NCI-H510A treated with DMSO at 0.1 percent for 48 hours (cell line): ENCODE results near the gene RAD51.

Experiments
- DNase-seq: peaks from one replicate; lab custom pipeline; 2025; lab: John Stamatoyannopoulos, UW

RAD51 gene

GRCh38 chr15:40762919-40763800 is 68.2 kb downstream of the RAD51 start:
- peak; percentile 80 for DNase-seq

- DNase-seq: peak; percentile 13
These were observed 69.0 kb downstream of the RAD51 start, which contains the start of gene GCHFR for GRCh38 chr15:40763801-40764628. Gene GCHFR, plus strand, starts transcription at chr15:40764068. Its CDS starts 113 bp downstream, at chr15:40764181.

GRCh38 chr15:40764629-40765103 is 69.7 kb downstream of the RAD51 start:
- no peak for DNase-seq

DNA sequence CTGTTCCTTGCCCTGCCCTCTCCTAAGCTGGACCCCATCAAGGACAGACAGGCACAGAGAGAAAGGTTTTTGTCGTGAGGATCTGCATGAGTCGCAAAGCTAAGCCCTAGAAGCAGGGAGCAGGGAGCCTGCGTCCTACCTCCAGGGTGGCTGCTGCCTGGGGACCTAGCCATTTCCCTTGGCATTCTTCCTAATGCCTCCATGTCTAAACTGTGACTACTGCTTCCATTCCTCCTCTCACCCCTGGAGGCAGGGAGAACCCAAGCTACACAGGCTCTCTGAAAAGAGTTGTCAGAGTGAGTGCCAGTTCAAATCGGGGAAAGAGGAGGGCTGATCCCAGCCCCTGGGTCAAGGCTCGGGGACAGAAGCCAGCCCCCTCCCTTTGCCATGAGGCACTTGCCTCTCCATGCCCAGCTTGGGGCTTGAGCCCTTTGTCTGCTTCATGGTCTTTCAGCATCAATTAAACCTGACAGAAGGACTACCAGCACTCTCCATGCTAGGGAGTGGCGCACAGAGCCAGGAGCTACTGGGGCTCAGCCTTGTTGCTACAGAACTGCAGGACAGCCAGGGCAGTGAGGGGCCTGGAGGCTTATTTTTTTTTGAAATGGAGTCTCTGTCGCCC is 71.3 kb downstream of the RAD51 start:
- no peak for DNase-seq

GRCh38 chr15:40766906-40767837 is 72.2 kb downstream of the RAD51 start:
- peak; percentile 7 for DNase-seq

DNA sequence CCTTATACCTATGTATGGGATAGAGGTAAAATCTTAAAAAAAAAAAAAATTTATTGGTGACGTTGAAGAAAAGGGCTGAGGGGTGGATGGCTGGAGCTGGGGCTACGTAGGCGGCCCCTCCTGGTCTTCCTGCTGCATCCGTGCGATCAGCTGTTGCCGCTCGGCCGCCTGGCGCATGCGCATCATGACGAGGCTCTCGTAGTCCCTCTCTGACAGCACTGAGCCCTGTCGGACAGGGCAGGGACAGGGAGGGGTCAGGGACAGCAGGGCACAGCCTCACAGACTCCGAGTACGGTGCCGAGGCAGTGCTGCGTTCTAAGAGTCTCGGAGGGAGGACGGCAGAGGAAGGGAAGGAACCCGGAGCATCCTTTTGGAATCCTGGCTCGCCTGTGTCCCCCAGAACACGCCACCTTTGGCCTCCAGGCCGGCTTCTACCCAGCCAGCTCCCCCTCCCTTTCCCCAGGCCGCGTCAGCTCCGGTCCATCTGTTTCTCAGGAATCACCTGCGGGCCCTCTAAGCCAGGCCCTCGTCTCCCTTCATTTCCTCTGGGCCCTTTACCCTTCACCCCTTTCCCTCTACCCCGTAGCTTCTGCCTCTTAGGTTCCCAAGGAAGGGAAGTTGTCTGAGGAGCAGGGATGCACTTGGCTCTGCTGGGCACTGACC is 73.0 kb downstream of the RAD51 start:
- DNase-seq: no peak

DNA sequence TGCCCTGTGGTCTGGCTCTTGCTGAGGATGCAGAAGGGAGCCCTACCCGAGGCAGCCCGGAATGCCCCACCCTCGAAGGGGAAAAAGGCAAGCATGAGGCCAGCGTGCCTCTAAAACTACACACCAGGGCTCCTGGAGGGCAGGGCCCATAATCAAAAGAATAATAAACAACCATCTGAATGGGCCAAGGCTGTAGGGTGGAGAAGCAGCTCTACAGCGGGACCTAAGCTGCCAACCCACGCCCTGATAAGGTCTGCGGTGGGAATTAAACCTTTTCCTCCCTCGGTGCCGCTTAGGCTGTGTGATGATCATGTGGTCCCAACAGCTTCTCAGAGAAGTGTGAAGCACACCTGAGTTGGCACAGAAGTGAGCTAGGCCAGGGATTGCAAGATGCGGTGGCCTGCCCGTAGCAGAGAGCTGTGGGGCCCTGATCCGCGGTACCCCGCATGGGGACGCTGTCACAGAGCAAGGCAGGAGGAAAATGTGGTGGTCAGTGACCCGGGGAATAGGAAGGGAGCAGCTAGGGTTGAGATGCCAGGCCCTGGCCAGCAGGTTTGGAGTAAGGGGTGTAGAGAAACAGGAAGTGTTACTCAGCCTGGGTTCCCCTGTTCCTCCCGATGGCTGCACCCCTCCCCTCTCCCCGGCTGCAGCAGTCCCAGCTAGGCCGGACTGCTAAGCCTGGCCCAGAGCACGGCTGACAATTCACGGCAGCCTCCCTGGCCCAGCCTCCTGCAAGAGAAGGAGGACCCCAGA is 73.7 kb downstream of the RAD51 start:
- no peak for DNase-seq

GRCh38 chr15:40769274-40770146 is 74.5 kb downstream of the RAD51 start, which contains the start of gene C15orf62:
Gene C15orf62, plus strand, starts transcription at chr15:40769980. Its CDS starts 516 bp downstream, at chr15:40770496.
- peak; percentile 38 for DNase-seq

DNA sequence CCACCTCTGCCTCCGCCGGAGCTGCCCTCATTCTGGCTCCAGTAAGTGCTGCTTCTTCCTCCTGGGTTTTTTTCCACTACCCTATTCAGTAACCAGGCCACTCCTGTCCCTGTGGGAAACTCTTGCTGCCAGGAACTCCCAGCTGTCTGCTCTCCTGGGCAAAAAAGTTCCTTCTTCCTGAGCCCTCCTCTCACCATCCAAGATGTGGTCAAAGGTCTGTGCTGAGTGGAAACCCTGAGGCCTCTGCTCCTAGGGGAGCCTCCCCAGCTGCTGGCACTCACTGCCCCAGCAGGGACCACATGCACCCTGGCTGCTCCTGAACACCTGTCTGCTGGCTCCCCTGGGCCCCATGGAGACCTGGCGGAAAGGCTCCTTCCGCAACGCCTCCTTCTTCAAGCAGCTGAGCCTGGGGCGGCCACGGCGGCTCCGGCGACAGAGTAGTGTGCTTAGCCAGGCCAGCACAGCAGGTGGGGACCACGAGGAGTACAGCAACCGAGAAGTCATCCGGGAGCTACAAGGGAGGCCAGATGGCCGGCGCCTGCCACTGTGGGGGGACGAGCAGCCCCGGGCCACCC is 75.3 kb downstream of the RAD51 start:
- peak; percentile 38 for DNase-seq

DNA sequence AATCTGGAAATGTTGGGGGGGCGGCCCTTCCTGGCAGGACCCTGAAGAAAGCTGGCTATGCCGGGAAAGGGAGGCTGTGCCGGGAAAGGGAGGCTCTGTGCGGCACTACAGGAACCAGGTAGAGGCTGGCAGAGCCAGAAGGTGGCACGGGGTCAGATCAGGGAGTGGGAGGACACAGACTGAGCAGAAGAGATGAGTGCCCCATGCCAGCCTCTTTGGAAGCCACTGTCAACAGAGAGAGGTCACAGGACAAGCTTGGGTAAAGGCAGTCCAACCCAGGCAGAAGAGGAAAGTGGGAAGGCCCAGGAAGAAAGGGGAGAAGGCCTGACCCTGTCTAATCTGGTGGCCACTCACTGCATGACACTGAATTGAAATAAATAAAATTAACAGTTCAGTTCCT is 76.3 kb downstream of the RAD51 start:
- no peak for DNase-seq

- DNase-seq: no peak
These were observed 77.0 kb downstream of the RAD51 start for GRCh38 chr15:40772014-40772413.

- DNase-seq: no peak
These were observed 78.5 kb downstream of the RAD51 start for GRCh38 chr15:40773496-40773895.

GRCh38 chr15:40773902-40774301 is 78.9 kb downstream of the RAD51 start:
- no peak for DNase-seq

GRCh38 chr15:40775007-40775406 is 80.0 kb downstream of the RAD51 start:
- DNase-seq: no peak

GRCh38 chr15:40775740-40776536 is 81.0 kb downstream of the RAD51 start:
- no peak for DNase-seq

DNA sequence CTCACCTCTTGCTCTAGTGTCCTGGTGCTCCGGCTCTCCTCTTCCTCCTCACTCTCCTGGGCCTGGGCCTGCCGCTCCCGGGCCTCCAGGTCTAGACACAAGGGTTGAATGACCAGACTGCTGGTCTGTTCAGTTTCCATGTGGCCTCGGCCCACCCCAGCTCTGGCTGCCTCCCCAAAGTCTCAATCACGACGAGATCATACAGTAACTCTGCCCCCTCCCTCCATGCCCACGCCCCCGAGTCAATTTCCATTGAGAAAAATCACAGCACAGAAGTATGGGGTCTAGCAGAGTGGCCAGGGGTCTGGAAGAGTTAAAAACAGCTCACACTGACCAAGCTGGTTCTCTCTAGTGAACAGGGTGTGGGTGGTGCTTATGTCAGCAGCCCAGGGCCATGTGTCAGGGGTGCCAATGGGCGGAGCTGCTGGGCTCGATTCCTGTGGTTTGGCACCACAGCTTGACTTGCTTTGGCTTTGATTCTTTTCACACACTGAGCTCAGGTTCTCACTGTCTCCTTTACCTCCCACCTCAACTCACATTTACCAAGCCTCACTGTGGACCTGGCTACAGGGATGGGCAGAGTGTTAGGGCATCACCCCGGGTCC is 81.7 kb downstream of the RAD51 start:
- DNase-seq: no peak
